Measurements from ENCODE around the gene MR1. TPM values are rescaled to one million over a fixed set of nuclear protein-coding genes. Genes with fewer than 3 reads are reported as not detected.

MR1 gene
- total and polyA plus RNA-seq, 9 of the 15 experiments (the other 6 are each of a cell fraction or from before 2014, with no cell fraction given), result 9.7 to 21.7 (median 15.6) TPM

- TF ChIP-seq PBX2 (CRISPR knock-in tag; IDR thresholded peaks at IDR 0.05; ENCODE audit: low read depth), result no peak
- peak; percentile 69 for TF ChIP-seq PBX2 (tag; conservative IDR thresholded peaks at IDR 0.05; ENCODE audit: low read depth)
- peak; percentile 49 for TF ChIP-seq HDAC3 (IDR thresholded peaks at IDR 0.05; ENCODE audit: borderline replicate concordance, partially characterized antibody)
- peak; percentile 73 for TF ChIP-seq ATF3 (IDR thresholded peaks at IDR 0.05)
- no peak for TF ChIP-seq ATF3 (CRISPR knock-in tag; conservative IDR thresholded peaks at IDR 0.05)
- TF ChIP-seq JUN (IDR thresholded peaks at IDR 0.05; ENCODE audit: borderline replicate concordance, low read depth, low read length), result peak; percentile 46; the same call in 1 of the 2 replicates
- TF ChIP-seq JUN (CRISPR knock-in tag; IDR thresholded peaks at IDR 0.05; ENCODE audit: borderline replicate concordance), result no peak
- TF ChIP-seq ZNF232 (CRISPR knock-in tag; IDR thresholded peaks at IDR 0.05), result no peak
- TF ChIP-seq MCM3 (IDR thresholded peaks at IDR 0.05), result no peak
- TF ChIP-seq RB1 (IDR thresholded peaks at IDR 0.05; ENCODE audit: low read depth), result 0 out of 2 replicates have a peak, but pooled peaks have one; percentile 13
- TF ChIP-seq LCOR (CRISPR knock-in tag; IDR thresholded peaks at IDR 0.05), result 0 out of 2 replicates have a peak, but pooled peaks have one; percentile 39
- TF ChIP-seq JUND (IDR thresholded peaks at IDR 0.05; ENCODE audit: borderline replicate concordance, low read depth, low read length), result peak; percentile 64; the same call in 1 of the 2 replicates
- peak; percentile 56; the same call in 2 of the 3 replicates for TF ChIP-seq JUND (tag; IDR thresholded peaks at IDR 0.05; ENCODE audit: borderline replicate concordance, low read depth, low read length)
- peak; percentile 58; the same call in 1 of the 2 replicates for TF ChIP-seq ARID1B (IDR thresholded peaks at IDR 0.05)
- no peak for TF ChIP-seq CREB3 (tag; conservative IDR thresholded peaks at IDR 0.05; ENCODE audit: low read depth)
- TF ChIP-seq GATAD2A (IDR thresholded peaks at IDR 0.05), result peak; percentile 78
- no peak for TF ChIP-seq SPI1 (IDR thresholded peaks at IDR 0.05; ENCODE audit: borderline replicate concordance, low read depth, low read length)
- TF ChIP-seq ZBTB2 (IDR thresholded peaks at IDR 0.05), result 0 out of 2 replicates have a peak, but pooled peaks have one; percentile 28
- TF ChIP-seq MTA1 (IDR thresholded peaks at IDR 0.05; ENCODE audit: borderline replicate concordance), result peak; percentile 62; the same call in 1 of the 2 replicates
- peak; percentile 69; the same call in 1 of the 2 replicates for TF ChIP-seq HBP1 (CRISPR knock-in tag; IDR thresholded peaks at IDR 0.05)
These were observed 66.5 kb downstream of the MR1 start (continued) for GRCh38 chr1:181100015-181100905.
